Astrocyte of the cerebellum (primary cell): ENCODE measurements around the gene SF3B6.

ENCODE experiments used
- DNase-seq: peaks from one replicate; pipeline ENCODE4 v3.0.0-alpha.2; 2011; ENCODE audit warnings: low read depth
- H3K4me3 ChIP-seq: 2 replicates; pipeline ENCODE4 v1.5.1; 2011; ENCODE audit warnings: mild to moderate bottlenecking, low read depth, low read length, moderate library complexity
- CTCF ChIP-seq: IDR thresholded peaks from 2 replicates; pipeline ENCODE4 v1.5.1; 2012; ENCODE audit warnings: low read length, low read depth, moderate library complexity, mild to moderate bottlenecking; ENCODE audit errors: missing control alignments
- in situ Hi-C: cut with HindIII; loops from 2 replicates; pipeline ENCODE4 v1.10.0; 2017; ENCODE audit warnings: low sequenced_read_pairs

SF3B6 gene

GRCh38 chr2:24082787-24083566 is 6.9 kb upstream of the SF3B6 start:
- in situ Hi-C loops, result no loop called here
- DNase-seq, result no peak
- H3K4me3 ChIP-seq, result peak overlapping the region; percentile 71
- no peak for TF ChIP-seq CTCF

GRCh38 chr2:24080701-24081100 is 4.6 kb upstream of the SF3B6 start:
- TF ChIP-seq CTCF, result no peak
- DNase-seq, result no peak
- no peak overlapping the region for H3K4me3 ChIP-seq
- in situ Hi-C loops, result no loop called here

- no peak for TF ChIP-seq CTCF
- H3K4me3 ChIP-seq, result peak overlapping the region; percentile 98
- no peak for DNase-seq
- in situ Hi-C loops, result no loop called here
Observed at GRCh38 chr2:24077879-24078278, 1.8 kb upstream of the SF3B6 start.

- no peak for TF ChIP-seq CTCF
- peak overlapping the region; percentile 98 for H3K4me3 ChIP-seq
- in situ Hi-C loops, result no loop called here
- no peak for DNase-seq
Observed at GRCh38 chr2:24077535-24077877, 1.4 kb upstream of the SF3B6 start.

GRCh38 chr2:24076849-24077534 is 866 bp upstream of the SF3B6 start:
- no peak for TF ChIP-seq CTCF
- peak overlapping the region; percentile 98 for H3K4me3 ChIP-seq
- DNase-seq, result no peak
- in situ Hi-C loops, result no loop called here

GRCh38 chr2:24075259-24075658 is 867 bp downstream of the SF3B6 start:
- TF ChIP-seq CTCF, result no peak
- in situ Hi-C loops, result no loop called here
- DNase-seq, result no peak

More at GRCh38 chr2:24075259-24075658, 867 bp downstream of the SF3B6 start:
- H3K4me3 ChIP-seq, result peak overlapping the region; percentile 98
